NT2/D1 (cell line): Measurements from ENCODE around the gene MED25.

Experiments
- DNase-seq: peaks from one replicate; pipeline ENCODE4 v3.0.0-alpha.2; 2011; ENCODE audit warnings: low read depth, low spot score
- H3K27me3 ChIP-seq: 2 replicates; pipeline ENCODE4 v1.6.0; 2011; ENCODE audit warnings: mild to moderate bottlenecking; ENCODE audit not compliant: insufficient read length, insufficient read depth
- H3K36me3 ChIP-seq: 2 replicates; pipeline ENCODE4 v1.6.1; 2011; ENCODE audit warnings: mild to moderate bottlenecking, low read length, mixed read lengths; ENCODE audit not compliant: insufficient read depth, insufficient read length
- H3K4me1 ChIP-seq: 2 replicates; pipeline ENCODE4 v1.5.1; 2011; ENCODE audit not compliant: insufficient read depth, insufficient read length
- H3K4me3 ChIP-seq: 2 replicates; pipeline ENCODE4 v1.5.1; 2011; ENCODE audit warnings: low read depth; ENCODE audit not compliant: insufficient read length
- H3K9ac ChIP-seq: 2 replicates; pipeline ENCODE4 v1.6.0; 2011; ENCODE audit warnings: low read depth; ENCODE audit not compliant: insufficient read length
- H3K9me3 ChIP-seq: 2 replicates; pipeline ENCODE4 v1.5.1; 2011; ENCODE audit warnings: mild to moderate bottlenecking, low read length; ENCODE audit not compliant: insufficient read depth
- SUZ12 ChIP-seq: IDR thresholded peaks from 2 replicates; pipeline ENCODE4 v1.6.1; 2011; ENCODE audit not compliant: insufficient read length, insufficient read depth; ENCODE audit errors: extremely low read depth
- YY1 ChIP-seq: IDR thresholded peaks from 2 replicates; pipeline ENCODE4 v1.6.1; 2011; ENCODE audit not compliant: insufficient read length, insufficient read depth
- ZNF274 ChIP-seq: IDR thresholded peaks from 2 replicates; pipeline ENCODE4 v1.6.1; 2011; ENCODE audit warnings: mild to moderate bottlenecking, low read depth, low read length

The MED25 gene

DNA sequence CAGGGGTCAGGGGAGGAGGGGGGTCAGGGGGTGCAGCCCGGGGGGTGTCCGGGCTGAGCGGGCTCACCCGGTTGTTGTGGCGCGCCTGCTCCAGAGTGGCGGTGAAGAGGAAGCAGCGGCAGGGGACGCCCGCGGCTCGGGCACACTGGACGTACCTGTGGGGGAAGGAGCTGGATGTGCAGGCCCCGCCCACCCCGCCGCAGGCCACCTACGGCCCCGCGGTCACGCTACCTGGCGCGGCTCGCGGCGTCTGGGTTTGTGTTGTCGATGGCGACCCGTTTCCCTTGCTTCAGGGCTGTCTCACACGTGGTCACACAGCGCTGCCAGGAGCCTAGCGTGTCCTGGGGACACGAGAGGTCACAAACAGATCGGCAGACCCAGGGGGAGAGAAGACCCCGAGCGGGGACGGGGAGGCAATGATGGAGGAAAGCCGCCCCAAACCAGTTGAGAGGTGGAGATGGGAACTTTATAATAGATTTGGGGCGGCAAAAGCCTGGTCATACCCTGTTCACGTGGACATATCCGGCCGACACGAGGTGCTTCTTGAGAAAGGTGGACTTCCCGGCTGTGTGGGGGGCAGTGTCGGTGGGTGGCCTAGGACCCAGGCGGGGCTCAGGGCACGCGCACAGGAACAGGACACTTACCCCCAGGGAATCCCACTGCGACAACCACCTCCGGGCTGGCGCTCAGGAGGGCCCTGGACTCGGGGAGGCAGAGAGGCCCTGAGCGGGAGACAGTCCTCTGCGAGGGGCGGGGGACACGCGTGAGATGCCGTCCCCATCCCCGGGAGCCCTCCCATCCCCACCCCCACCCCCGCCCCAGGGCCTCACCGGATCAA, 43.7 kb downstream of the MED25 start:
- DNase-seq = no peak
- no peak for TF ChIP-seq YY1
- no peak for TF ChIP-seq ZNF274
- TF ChIP-seq SUZ12 = no peak
- H3K4me1 ChIP-seq = peaks cover 35% of the 10 kb centered on the region
- no peak overlapping the region for H3K9ac ChIP-seq
- H3K27me3 ChIP-seq = no peaks in the 10 kb centered on the region
- no peaks in the 10 kb centered on the region for H3K9me3 ChIP-seq
- H3K4me3 ChIP-seq = no peak overlapping the region
- H3K36me3 ChIP-seq = peaks cover 85% of the 10 kb centered on the region

GRCh38 chr19:49862391-49863253, 44.5 kb downstream of the MED25 start:
- Histone ChIP-seq H3K9ac (no peak overlapping the region), H3K4me1 (peaks cover 31% of the 10 kb centered on the region), H3K27me3 (no peaks in the 10 kb centered on the region), H3K4me3 (no peak overlapping the region), H3K36me3 (peaks cover 76% of the 10 kb centered on the region), H3K9me3 (no peaks in the 10 kb centered on the region)
- no peak for DNase-seq
- TF ChIP-seq SUZ12 (no peak), YY1 (no peak), ZNF274 (no peak)

DNA sequence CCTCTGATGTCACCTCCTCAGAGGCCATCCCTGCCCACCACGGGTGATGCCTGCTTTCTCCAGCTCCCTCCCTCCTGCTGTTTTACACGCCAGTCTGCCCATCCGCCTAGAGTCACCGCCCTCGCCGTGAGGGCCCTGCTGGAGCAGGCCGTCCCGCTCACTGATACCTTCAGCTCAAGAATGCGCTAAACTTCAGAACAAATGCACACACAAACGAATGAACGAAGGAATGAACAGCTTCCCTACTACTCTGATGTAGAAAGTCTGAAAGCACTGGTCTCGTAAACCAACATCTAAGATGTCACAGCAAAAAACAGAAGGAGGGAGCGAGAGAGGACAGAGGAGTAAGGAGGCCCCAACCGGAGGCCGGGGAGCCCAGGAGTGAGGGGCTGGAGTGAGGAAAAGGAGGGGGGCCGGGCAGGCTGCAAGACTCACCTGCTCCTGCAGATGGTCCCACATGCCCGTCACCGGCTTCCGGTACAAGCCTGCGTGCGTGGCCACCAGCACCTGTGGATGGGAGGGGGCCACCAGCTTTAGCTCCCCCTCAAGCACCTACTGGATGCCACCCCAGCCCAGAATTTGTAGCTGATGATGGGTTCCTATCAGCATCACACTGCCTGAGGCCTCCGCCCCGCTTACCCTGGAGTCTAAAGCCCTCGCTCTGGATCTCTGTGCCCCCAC, 45.3 kb downstream of the MED25 start:
- Histone ChIP-seq H3K4me1 (peaks cover 27% of the 10 kb centered on the region), H3K27me3 (no peaks in the 10 kb centered on the region), H3K9me3 (no peaks in the 10 kb centered on the region), H3K9ac (peak overlapping the region; percentile 56), H3K36me3 (peaks cover 69% of the 10 kb centered on the region), H3K4me3 (no peak overlapping the region)
- no peak for TF ChIP-seq YY1
- no peak for TF ChIP-seq ZNF274
- no peak for TF ChIP-seq SUZ12
- DNase-seq = no peak

DNA sequence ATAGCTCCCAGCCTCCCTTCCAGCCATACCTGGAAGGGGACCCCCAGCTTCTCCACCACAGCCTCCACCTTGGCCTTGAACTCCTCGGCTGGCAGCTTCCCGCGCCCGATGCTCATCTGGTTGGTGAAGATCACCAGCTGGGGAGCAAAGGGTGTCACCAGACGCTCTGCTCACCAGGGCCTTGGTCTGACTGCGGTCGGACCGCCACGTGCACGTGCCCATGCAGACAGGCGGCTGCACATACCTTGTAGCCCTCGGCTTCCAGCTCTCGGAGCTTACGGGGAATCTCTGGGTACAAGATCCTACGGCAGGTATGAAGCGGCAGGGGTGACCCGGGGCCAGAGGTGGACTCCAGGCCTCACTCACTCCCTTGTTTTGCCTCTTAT, 45.8 kb downstream of the MED25 start:
- Histone ChIP-seq H3K9ac (peak overlapping the region; percentile 56), H3K27me3 (no peaks in the 10 kb centered on the region), H3K9me3 (no peaks in the 10 kb centered on the region), H3K4me3 (no peak overlapping the region), H3K4me1 (peaks cover 27% of the 10 kb centered on the region), H3K36me3 (peaks cover 63% of the 10 kb centered on the region)
- no peak for DNase-seq
- TF ChIP-seq SUZ12 (no peak), YY1 (no peak), ZNF274 (no peak)

GRCh38 chr19:49864890-49865289, 46.8 kb downstream of the MED25 start:
- Histone ChIP-seq H3K27me3 (no peaks in the 10 kb centered on the region), H3K4me1 (peaks cover 26% of the 10 kb centered on the region), H3K9me3 (no peaks in the 10 kb centered on the region), H3K36me3 (peaks cover 57% of the 10 kb centered on the region), H3K4me3 (peak overlapping the region; percentile 22), H3K9ac (peak overlapping the region; percentile 26)
- TF ChIP-seq SUZ12 (no peak), YY1 (no peak), ZNF274 (no peak)
- no peak for DNase-seq

GRCh38 chr19:49866933-49867782, 49.1 kb downstream of the MED25 start, which contains the start of gene PNKP:
Gene PNKP, minus strand, starts transcription at chr19:49867576. Its CDS starts 372 bp downstream, at chr19:49867204.
- TF ChIP-seq SUZ12 (no peak), ZNF274 (no peak), YY1 (no peak)
- H3K4me3 ChIP-seq = peak within 1 kb of the TSS; percentile 86
- H3K9me3 ChIP-seq = no peaks in the 10 kb centered on the region
- no peak for DNase-seq
- H3K4me1 ChIP-seq = peaks cover 25% of the 10 kb centered on the region
- peaks cover 56% of the 10 kb centered on the region for H3K36me3 ChIP-seq
- no peaks in the 10 kb centered on the region for H3K27me3 ChIP-seq
- peak within 1 kb of the TSS; percentile 93 for H3K9ac ChIP-seq
